HepG2 (cell line): ENCODE results near the gene SLC22A23. TPM values are rescaled to one million over a fixed set of nuclear protein-coding genes. Genes with fewer than 3 reads are reported as not detected.

Experiments
- CCAR2 ChIP-seq: fragments of 200-400 bp; formaldehyde crosslinking; optimal IDR thresholded peaks from 2 replicates; pipeline ENCODE3; 2018; ENCODE audit warnings: low read depth, mild to moderate bottlenecking, low read length, moderate library complexity
- ELF3 ChIP-seq: IDR thresholded peaks from 2 replicates; pipeline ENCODE4 v1.6.1; 2016; ENCODE audit warnings: missing genetic modification reagents, missing compliant biosample characterization
- FOXM1 ChIP-seq: sonication (generic); formaldehyde crosslinking; IDR thresholded peaks from 2 replicates; pipeline ENCODE4 v1.5.0; 2020; ENCODE audit warnings: missing genetic modification reagents
- GABPA ChIP-seq, 2 experiments: IDR thresholded peaks; 2 replicates each; pipeline ENCODE4 v1.6.1; 2011 to 2016; ENCODE audit warnings: low read depth in 2 of 2, low read length in 1 of 2, missing biosample characterization in 1 of 2, missing genetic modification characterization in 1 of 2
- HDAC6 ChIP-seq: fragments of 200-600 bp; sonication (generic); IDR thresholded peaks from 2 replicates; pipeline ENCODE4 v1.7.0; 2017; ENCODE audit warnings: mild to moderate bottlenecking, antibody characterized with exemption, low read length, low read depth
- HIVEP1 ChIP-seq: sonication (generic); formaldehyde crosslinking; IDR thresholded peaks from 2 replicates; pipeline ENCODE4 v1.4.0; 2020; ENCODE audit warnings: mild to moderate bottlenecking, missing genetic modification reagents
- MED13 ChIP-seq: sonication (generic); formaldehyde crosslinking; IDR thresholded peaks from 2 replicates; pipeline ENCODE4 v1.5.0; 2020; ENCODE audit warnings: missing genetic modification reagents
- PPARG ChIP-seq: conservative IDR thresholded peaks from 2 replicates; pipeline ENCODE4 v1.6.1; 2016; ENCODE audit warnings: missing biosample characterization, missing genetic modification reagents
- RAD21 ChIP-seq: fragments of 450-650 bp; formaldehyde crosslinking; IDR thresholded peaks from 2 replicates; pipeline ENCODE4 v1.5.0; 2020; ENCODE audit warnings: mild to moderate bottlenecking
- SPEN ChIP-seq: sonication (generic); formaldehyde crosslinking; IDR thresholded peaks from 2 replicates; pipeline ENCODE4 v1.5.1; 2020; ENCODE audit warnings: low read depth, mild to moderate bottlenecking, missing genetic modification reagents
- ZFP1 ChIP-seq: IDR thresholded peaks from 2 replicates; pipeline ENCODE4 v1.6.1; 2016
- ZNF326 ChIP-seq: sonication (generic); formaldehyde crosslinking; IDR thresholded peaks from 2 replicates; pipeline ENCODE4 v1.4.0; 2020; ENCODE audit warnings: missing genetic modification reagents, borderline replicate concordance
- ZNF614 ChIP-seq: IDR thresholded peaks from 2 replicates; pipeline ENCODE4 v1.6.1; 2018; ENCODE audit warnings: missing biosample characterization, missing genetic modification reagents, inconsistent platforms, borderline replicate concordance
- ZSCAN22 ChIP-seq: sonication (generic); formaldehyde crosslinking; IDR thresholded peaks from 2 replicates; pipeline ENCODE4 v1.4.0; 2020; ENCODE audit warnings: mild to moderate bottlenecking, missing genetic modification reagents
- polyA plus RNA-seq, 8 experiments: library from polyadenylated mRNA; depleted of rRNA in 3 of 8; stranded (reverse) in 7 of 8; unstranded in 1 of 8; fragments of >200 nt; fragmentation: Illumina TruSeq in 4 of 8; extraction: Trizol in 4 of 8; gene quantifications; 2 replicates each; pipeline versions ENCODE4 v1.2.1 to v1.2.3, GENCODE V29; 2011 to 2016; ENCODE audit warnings: low read depth in 4 of 8, missing spikeins in 1 of 8, mixed read lengths in 1 of 8; ENCODE audit not compliant: insufficient read depth in 1 of 8
- total RNA-seq, 5 experiments: library from RNA; depleted of rRNA; stranded (reverse); fragments of >200 nt; fragmentation: Illumina TruSeq; extraction: Trizol; gene quantifications; 2 replicates each; pipeline ENCODE4 v1.2.3, GENCODE V29; 2016; ENCODE audit warnings: low read depth in 1 of 5
- TF ChIP-seq, protein P1 (sequence below): sonication (generic); formaldehyde crosslinking; IDR thresholded peaks from 2 replicates; pipeline ENCODE4 v1.4.0; 2020; ENCODE audit warnings: missing genetic modification reagents
- TF ChIP-seq, protein P2 (sequence below), 2 experiments: sonication (generic) in 1 of 2; formaldehyde crosslinking in 1 of 2; IDR thresholded peaks; 2 replicates each; pipeline versions ENCODE4 v1.6.1 to v1.9.0; 2014 to 2022; ENCODE audit warnings: antibody characterized with exemption in 1 of 2, borderline replicate concordance in 1 of 2, inconsistent platforms in 1 of 2, low read depth in 1 of 2, missing genetic modification reagents in 1 of 2
- TF ChIP-seq, protein P3 (sequence below): fragments of 450-650 bp; IDR thresholded peaks from 2 replicates; pipeline ENCODE4 v1.6.1; 2016
- TF ChIP-seq, protein P4 (sequence below): sonication (generic); formaldehyde crosslinking; IDR thresholded peaks from 2 replicates; pipeline ENCODE4 v1.4.0; 2020; ENCODE audit warnings: missing genetic modification reagents, borderline replicate concordance

The SLC22A23 gene
- total and polyA plus RNA-seq, 2 of the 13 experiments (the other 11 are each of a cell fraction or from before 2014, with no cell fraction given): 11.8 to 17.5 TPM

DNA sequence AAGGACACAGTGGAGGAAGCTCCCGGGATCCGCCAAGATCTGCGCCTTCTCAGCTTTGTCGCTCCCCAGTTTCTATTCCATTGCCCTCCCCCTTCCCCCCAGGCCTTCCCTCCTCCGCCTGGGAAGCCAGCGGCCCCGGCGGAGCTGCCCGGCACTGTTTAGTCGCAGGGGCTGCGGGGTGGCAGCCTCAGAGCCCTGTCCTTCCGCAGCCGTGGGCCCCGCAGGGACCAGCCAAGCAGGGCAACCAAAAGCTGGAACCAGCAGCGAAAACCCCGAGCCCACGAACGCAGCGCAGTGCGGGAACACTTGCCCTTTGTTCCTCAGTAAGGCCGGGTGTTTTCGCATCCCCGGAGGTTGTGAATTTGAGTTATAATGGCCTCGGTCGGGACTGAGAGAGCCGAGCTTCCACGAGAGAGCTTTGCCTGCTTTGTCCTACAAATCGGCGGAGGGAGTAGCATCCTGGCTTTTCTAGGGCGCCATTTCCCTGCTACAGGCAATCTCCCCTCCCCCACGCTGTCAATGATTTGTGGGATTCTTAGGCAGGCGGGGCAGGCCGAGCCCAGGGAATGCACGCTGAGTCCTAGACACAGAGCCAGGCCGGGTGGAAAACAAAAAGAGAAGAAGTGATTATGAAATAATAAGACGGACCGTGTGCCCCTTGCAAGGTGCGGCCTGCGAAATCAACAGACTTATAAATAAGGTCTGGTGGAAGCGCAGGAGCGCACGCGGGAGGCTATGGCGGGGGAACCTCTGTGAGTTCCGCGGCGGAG is 225.4 kb downstream of the SLC22A23 start (continued):
- TF ChIP-seq, protein P1, sequence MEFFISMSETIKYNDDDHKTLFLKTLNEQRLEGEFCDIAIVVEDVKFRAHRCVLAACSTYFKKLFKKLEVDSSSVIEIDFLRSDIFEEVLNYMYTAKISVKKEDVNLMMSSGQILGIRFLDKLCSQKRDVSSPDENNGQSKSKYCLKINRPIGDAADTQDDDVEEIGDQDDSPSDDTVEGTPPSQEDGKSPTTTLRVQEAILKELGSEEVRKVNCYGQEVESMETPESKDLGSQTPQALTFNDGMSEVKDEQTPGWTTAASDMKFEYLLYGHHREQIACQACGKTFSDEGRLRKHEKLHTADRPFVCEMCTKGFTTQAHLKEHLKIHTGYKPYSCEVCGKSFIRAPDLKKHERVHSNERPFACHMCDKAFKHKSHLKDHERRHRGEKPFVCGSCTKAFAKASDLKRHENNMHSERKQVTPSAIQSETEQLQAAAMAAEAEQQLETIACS (CRISPR knock-in tag): no peak
- TF ChIP-seq, protein P2, sequence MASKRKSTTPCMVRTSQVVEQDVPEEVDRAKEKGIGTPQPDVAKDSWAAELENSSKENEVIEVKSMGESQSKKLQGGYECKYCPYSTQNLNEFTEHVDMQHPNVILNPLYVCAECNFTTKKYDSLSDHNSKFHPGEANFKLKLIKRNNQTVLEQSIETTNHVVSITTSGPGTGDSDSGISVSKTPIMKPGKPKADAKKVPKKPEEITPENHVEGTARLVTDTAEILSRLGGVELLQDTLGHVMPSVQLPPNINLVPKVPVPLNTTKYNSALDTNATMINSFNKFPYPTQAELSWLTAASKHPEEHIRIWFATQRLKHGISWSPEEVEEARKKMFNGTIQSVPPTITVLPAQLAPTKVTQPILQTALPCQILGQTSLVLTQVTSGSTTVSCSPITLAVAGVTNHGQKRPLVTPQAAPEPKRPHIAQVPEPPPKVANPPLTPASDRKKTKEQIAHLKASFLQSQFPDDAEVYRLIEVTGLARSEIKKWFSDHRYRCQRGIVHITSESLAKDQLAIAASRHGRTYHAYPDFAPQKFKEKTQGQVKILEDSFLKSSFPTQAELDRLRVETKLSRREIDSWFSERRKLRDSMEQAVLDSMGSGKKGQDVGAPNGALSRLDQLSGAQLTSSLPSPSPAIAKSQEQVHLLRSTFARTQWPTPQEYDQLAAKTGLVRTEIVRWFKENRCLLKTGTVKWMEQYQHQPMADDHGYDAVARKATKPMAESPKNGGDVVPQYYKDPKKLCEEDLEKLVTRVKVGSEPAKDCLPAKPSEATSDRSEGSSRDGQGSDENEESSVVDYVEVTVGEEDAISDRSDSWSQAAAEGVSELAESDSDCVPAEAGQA (IDR thresholded peaks at IDR 0.05; ENCODE audit: low read depth): no peak; the same call in 1 of the 2 replicates
- TF ChIP-seq, protein P2 (CRISPR knock-in tag; IDR thresholded peaks at IDR 0.05; ENCODE audit: borderline replicate concordance): no peak
- TF ChIP-seq, protein P3, sequence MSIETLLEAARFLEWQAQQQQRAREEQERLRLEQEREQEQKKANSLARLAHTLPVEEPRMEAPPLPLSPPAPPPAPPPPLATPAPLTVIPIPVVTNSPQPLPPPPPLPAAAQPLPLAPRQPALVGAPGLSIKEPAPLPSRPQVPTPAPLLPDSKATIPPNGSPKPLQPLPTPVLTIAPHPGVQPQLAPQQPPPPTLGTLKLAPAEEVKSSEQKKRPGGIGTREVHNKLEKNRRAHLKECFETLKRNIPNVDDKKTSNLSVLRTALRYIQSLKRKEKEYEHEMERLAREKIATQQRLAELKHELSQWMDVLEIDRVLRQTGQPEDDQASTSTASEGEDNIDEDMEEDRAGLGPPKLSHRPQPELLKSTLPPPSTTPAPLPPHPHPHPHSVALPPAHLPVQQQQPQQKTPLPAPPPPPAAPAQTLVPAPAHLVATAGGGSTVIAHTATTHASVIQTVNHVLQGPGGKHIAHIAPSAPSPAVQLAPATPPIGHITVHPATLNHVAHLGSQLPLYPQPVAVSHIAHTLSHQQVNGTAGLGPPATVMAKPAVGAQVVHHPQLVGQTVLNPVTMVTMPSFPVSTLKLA: no peak
- TF ChIP-seq ZNF326 (CRISPR knock-in tag): no peak
- TF ChIP-seq ZNF614 (CRISPR knock-in tag): no peak
- TF ChIP-seq HDAC6: no peak
- no peak for TF ChIP-seq ZSCAN22 (CRISPR knock-in tag)
- TF ChIP-seq, protein P4, sequence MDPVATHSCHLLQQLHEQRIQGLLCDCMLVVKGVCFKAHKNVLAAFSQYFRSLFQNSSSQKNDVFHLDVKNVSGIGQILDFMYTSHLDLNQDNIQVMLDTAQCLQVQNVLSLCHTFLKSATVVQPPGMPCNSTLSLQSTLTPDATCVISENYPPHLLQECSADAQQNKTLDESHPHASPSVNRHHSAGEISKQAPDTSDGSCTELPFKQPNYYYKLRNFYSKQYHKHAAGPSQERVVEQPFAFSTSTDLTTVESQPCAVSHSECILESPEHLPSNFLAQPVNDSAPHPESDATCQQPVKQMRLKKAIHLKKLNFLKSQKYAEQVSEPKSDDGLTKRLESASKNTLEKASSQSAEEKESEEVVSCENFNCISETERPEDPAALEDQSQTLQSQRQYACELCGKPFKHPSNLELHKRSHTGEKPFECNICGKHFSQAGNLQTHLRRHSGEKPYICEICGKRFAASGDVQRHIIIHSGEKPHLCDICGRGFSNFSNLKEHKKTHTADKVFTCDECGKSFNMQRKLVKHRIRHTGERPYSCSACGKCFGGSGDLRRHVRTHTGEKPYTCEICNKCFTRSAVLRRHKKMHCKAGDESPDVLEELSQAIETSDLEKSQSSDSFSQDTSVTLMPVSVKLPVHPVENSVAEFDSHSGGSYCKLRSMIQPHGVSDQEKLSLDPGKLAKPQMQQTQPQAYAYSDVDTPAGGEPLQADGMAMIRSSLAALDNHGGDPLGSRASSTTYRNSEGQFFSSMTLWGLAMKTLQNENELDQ: no peak
- TF ChIP-seq ELF3: peak; percentile 53; the same call in 1 of the 2 replicates
- TF ChIP-seq CCAR2: peak; percentile 79
- TF ChIP-seq SPEN (CRISPR knock-in tag): no peak
- TF ChIP-seq FOXM1: no peak
- TF ChIP-seq ZFP1 (CRISPR knock-in tag): peak; percentile 47; the same call in 1 of the 2 replicates
- peak; percentile 23; the same call in 1 of the 2 replicates for TF ChIP-seq PPARG (CRISPR knock-in tag)
- no peak; the same call in 1 of the 2 replicates for TF ChIP-seq MED13 (CRISPR knock-in tag)
- TF ChIP-seq GABPA (IDR thresholded peaks at IDR 0.05; ENCODE audit: low read depth, low read length): no peak
- TF ChIP-seq GABPA (CRISPR knock-in tag; IDR thresholded peaks at IDR 0.05; ENCODE audit: low read depth): no peak
- 0 out of 2 replicates have a peak, but pooled peaks have one; percentile 20 for TF ChIP-seq HIVEP1 (CRISPR knock-in tag)
- no peak for TF ChIP-seq RAD21 (CRISPR knock-in tag)
